CD4-positive, alpha-beta T cell treated with Interleukin-1 beta for 1 hour (primary cell): Measurements from ENCODE around the gene MRC2.
A peak's percentile ranks its signal among the peaks of the same experiment; 100 is the strongest.

Experiments used
- DNase-seq, 2 donors: peaks; one replicate each; pipeline ENCODE4 v3.0.0-alpha.2; 2020 to 2022

MRC2 gene

DNA sequence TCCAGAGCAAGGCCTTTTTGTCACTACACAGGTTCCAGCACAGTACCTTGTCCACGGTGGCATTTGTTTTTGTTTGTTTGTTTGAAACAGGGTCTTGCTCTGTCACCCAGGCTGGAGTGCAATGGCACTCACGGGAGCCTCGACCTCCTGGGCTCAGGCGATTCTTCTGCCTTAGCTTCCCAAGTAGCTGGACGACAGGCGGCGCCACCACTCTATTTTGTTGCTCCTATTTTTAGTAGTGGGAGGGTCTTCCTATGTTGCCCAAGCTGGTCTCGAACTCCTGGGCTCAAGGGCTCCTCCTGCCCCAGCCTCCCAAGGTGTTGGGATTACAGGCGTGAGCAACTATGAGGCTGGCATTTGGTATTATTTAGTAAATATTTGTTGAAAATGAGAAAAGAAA is 10.3 kb downstream of the MRC2 start:
- no peak for DNase-seq

- no peak for DNase-seq
Measured at GRCh38 chr17:62641153-62641552, 13.7 kb downstream of the MRC2 start.

DNA sequence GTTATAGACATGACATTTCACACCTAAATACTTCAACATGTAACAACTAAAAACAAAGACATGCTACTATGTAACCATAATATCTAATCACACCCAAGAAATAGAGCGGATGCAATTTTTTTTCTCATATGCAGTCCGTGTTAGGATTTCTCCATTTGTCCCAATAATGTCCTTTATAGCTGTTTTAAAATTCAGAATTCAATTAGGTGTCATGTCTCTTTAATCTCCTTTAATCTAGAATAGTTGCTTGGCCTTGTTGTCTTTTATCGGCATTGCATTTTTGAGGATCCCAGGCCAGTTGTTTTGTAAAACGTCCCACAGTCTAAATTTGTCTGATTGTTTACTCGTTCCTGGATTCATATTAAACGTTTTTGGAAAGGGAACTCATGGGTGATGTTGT is 14.5 kb downstream of the MRC2 start:
- DNase-seq, result no peak

DNA sequence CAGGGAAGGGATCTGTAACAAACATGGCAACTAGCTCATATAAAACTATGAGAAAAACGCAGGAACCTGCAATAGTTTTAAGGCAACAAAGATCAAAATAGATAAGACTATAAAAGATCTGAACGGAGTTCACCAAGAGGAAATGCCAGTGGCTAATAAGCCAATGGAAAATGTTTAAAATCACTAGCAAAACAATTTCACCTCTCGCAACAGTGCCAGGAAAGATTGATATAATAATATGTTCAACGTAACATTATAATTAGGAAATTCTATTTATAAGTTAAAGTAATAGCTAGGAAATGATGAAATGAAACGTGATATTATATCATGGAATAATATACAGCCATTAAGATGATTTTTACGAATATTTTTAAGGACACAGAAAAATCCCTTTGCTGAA is 16.0 kb downstream of the MRC2 start:
- no peak for DNase-seq

GRCh38 chr17:62644487-62645173 is 17.2 kb downstream of the MRC2 start:
- no peak for DNase-seq

- DNase-seq, result no peak
Measured at GRCh38 chr17:62648251-62648955, 20.9 kb downstream of the MRC2 start.

DNA sequence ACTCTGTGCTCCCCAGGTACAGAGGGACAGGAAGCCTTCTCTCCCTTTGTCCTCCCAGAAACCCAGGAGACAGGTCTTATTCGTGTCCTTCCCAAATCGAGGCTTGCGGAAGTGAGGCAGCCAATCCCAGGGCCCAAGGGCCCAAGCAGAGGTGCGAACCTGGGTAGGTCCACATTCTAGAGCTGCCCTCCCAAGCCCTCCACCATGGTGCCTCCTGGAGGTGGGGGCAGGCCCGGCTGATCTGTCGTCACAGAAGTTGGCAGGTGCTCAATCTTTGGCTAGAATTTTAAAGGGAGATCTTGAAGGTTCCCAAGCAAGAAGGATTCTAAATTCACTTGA is 21.5 kb downstream of the MRC2 start:
- no peak for DNase-seq

- DNase-seq, result no peak
Measured at GRCh38 chr17:62649570-62649969, 22.1 kb downstream of the MRC2 start.

- no peak for DNase-seq
Measured at GRCh38 chr17:62650587-62650986, 23.1 kb downstream of the MRC2 start.

DNA sequence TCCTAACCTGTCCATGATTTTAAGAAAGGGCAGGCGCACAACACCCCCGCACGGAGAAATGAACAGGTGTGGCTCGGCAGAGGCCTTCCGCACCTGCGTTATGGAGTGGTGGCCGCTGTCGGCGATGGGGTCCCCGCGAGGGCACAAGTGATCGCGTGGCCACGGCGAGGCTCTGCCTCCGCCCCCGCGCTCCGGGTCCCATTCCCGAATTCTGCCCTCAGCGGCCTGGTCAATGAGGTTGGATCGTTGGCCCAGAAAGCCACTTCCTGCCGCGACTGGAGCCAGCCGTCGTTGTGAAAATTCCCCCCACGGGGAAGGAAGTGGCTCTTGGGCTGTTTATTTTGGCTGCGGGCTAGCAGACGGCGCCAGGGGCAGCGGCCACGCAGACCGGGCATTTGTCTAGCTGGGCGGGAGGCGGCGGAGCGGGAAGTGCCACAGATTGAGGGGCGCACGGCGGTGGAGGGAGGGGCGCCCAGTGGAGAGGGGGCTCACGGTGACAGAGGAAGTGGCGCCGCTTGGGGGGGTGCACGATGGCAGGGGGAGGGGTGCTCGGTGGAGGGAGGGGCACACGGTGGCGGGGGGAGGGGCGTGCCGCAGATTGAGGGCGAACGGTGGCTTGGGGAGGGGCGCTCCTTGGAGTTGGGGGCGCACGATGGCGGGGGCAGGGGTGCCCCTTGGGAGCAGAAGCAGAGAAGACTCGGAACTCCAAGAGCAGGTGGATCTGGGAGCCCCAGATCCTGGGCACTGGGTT is 25.0 kb downstream of the MRC2 start:
- DNase-seq, result peak; percentile 34 to 45

DNA sequence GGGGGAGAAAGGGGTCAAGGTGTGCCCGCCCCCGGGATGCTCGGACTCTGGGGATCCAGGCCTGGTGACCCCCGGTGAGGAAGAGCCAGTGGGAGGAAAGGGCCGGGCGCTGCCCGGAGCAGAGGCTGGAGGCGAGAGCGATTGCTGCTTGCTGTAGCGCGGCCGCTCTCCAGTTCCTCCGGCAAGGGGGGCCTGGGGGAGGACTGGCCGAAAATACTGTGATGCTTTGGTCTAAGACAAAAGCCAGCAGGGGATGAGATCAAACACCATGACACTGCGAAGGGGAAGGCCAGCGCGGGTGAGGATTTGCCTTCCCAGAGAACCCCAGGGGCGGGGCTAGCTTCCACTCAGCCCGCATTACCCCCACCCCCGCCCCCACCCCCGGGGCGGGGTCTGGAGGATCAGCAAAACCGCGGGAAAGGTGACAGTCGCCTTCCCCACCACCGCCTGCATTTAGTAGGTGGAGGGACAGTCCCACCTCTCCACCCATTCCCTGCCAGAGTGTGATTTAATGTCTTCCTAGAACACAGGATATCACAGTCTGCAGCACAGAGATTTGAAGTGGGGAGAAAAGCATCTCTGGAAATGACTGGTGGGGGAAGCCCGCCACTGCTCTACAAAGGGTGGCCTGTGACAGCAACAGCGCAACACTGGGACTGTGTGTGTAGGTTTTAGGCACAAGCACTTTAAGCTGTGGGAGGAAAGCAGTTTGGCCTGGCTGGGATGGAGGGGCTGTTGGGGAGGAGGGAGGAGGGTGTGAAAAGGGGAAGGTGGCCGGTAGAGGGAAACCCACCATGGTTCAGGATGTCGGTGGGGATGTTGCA is 25.7 kb downstream of the MRC2 start:
- peak; percentile 54 to 56 for DNase-seq

GRCh38 chr17:62653826-62654761 is 26.6 kb downstream of the MRC2 start:
- DNase-seq, result no peak

DNA sequence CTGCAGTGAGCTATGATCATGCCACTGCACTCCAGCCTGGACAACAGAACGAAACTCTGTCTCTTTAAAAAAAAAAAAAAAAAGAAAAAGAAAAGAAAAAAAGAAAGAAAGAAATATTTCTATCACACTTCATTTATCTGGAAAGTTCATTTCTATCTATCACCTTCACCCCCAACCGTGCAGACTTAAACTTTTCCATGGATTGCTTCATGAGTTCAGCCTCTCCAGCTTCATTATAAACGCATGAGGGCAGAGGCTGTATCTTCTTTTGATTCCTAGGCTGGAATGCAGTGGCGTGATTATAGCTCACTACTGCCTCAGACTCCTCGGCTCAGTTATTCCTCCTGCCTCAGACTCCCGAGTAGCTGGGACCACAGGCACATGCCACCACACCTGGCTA is 28.2 kb downstream of the MRC2 start:
- no peak for DNase-seq

- DNase-seq, result no peak
Measured at GRCh38 chr17:62656446-62656845, 29.0 kb downstream of the MRC2 start.

DNA sequence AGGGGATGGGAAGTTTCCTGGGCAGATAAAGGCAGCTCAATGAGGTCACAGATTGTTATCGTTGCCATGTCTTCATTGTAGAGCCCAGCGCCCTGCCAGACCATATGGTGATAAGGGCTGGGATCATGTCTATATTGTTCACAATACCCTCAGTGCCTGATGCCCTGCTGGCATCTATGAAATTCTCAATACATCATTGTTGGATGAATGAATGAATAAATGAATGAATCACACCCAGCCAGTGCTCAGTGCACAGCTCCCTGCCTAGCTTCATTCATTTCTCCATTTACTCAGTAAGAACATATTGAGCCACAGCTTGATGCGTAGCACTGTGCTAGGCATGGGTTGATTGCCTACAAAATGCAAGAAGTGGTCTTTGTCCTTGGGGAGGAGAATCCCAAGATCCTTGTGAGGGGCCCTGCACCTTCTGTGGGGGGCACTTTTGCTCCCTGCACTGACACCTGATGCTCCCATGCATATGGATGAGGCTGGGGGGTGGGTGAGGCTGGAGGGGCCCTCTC is 29.7 kb downstream of the MRC2 start:
- DNase-seq, result no peak

DNA sequence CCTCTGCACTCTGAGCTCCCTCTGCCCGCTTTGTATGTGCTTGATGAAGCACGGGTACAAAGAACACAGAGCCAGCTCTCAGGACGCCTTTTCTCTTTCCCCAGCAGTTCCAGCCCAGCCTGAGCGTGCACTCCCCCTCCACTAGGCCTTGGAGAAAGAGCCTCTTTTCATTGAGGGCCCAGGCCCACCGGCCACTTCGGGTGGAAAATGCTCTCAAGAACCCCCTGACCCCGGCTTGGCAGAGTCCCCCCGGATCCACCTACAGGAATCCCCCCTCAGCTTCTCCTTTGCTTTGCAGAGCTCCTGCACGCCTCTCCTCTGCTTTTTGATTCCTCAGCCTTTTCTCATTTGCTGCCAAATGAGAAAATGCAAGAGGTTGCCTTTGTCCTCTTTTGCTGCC is 30.2 kb downstream of the MRC2 start:
- DNase-seq, result no peak

DNA sequence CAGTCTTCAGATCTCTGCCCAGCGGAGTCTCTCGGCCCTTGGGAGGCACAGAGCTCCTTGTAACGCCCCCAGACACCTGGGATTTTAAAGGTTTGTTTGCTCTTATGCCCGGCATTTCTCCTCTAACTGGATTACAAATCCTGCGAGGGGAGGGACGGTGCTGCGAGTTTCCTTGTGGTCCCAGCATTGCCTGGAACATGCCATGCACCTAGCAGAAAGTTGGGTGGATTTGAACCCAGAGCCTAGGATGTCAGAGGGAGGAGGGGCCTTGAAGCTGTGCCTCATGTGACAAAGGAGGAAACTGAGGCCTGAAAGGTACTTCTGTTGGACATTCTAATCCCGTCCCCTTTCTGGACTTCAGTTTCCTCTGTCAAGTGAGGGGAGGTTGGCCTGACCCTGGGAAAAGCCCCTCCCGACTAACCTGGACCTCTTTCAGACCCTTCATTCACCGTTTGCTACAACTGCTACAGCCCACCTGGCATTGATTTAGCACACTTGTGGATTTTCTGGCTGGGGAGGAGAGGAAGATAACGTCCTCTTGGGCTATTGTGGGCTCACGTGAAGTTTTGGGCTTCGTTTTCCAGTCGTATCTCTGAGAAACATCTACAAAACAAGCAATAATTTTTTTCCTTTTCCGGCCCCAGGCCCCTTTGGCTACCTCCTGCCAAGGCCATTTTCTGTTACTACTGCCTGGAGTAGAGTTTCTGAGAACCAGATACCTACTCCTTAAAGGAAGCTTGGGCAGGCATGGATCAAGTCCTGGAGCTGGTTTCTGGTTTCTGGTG is 30.9 kb downstream of the MRC2 start:
- DNase-seq, result no peak

DNA sequence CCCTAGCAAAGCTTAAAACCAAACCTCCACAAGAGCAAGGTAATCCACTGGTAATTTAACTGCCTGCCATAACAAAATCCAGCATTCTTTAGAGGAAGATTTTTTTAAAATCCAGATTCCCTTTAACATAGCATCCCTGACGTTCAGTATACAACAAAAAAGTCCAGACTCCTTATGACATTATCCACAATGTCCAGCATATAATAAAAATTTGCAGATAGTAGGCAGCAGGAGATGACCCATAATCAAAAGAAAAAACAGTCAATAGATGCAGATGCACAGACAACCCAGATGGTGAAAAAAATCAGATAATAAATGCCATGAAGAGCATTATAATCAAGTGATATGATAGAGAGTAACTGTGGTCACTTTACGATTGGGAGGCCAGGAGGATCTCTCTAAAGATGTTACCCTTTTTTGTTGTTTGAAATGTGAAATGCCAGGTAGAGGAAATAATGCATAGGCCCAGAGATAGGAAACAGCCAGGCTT is 33.2 kb downstream of the MRC2 start:
- DNase-seq, result no peak

GRCh38 chr17:62661337-62661736 is 33.9 kb downstream of the MRC2 start:
- DNase-seq, result no peak

- DNase-seq, result no peak
Measured at GRCh38 chr17:62662855-62663254, 35.4 kb downstream of the MRC2 start.

- no peak for DNase-seq
Measured at GRCh38 chr17:62663304-62663703, 35.8 kb downstream of the MRC2 start.
